Loucy (cell line): ENCODE data around the gene AKAP1.

ENCODE experiments used
- CTCF ChIP-seq: fragments of 200-600 bp; sonication (generic); conservative IDR thresholded peaks from 2 replicates; pipeline ENCODE4 v1.5.1; 2014; ENCODE audit warnings: mild to moderate bottlenecking, antibody characterized with exemption, low read length
- EZH2phosphoT487 ChIP-seq: fragments of 200-600 bp; IDR thresholded peaks from 2 replicates; pipeline ENCODE4 v1.6.1; 2018; ENCODE audit warnings: antibody characterized with exemption, mild to moderate bottlenecking, moderate library complexity, borderline replicate concordance

GRCh38 chr17:57073626-57074025 is 11.4 kb upstream of the AKAP1 start:
- TF ChIP-seq CTCF (no peak), EZH2phosphoT487 (no peak)
